Urinary bladder (tissue), 4 donors: ENCODE data around the gene CMTR1. TPM values are rescaled to one million over a fixed set of nuclear protein-coding genes. Genes with fewer than 3 reads are reported as not detected.

Experiments
- DNase-seq: peaks from one replicate; pipeline ENCODE4 v3.0.0-alpha.2; 2015; ENCODE audit errors: extremely low spot score
- H3K27ac ChIP-seq: one replicate; pipeline ENCODE4 v1.5.1; 2013; ENCODE audit warnings: low read depth, mild to moderate bottlenecking, moderate library complexity
- H3K36me3 ChIP-seq: one replicate; pipeline ENCODE4 v1.6.1; 2013; ENCODE audit warnings: mild to moderate bottlenecking, moderate library complexity; ENCODE audit not compliant: insufficient read depth
- H3K4me1 ChIP-seq: one replicate; pipeline ENCODE4 v1.6.1; 2013; ENCODE audit warnings: mild to moderate bottlenecking, moderate library complexity; ENCODE audit not compliant: insufficient read depth
- H3K4me3 ChIP-seq: one replicate; pipeline ENCODE4 v1.5.1; 2013; ENCODE audit warnings: low read depth, low read length
- whole genome bisulfite sequencing: extraction: QIAGEN DNeasy Blood & Tissue Kit; methylation state at CpG from one replicate; pipeline ENCODE4 v1.1.7; 2013; 5-methylcytosine and 5-hydroxymethylcytosine counted together
- polyA plus RNA-seq: library from polyadenylated mRNA; stranded (reverse); fragments of 200-250 nt; gene quantifications from one replicate; pipeline ENCODE4 v1.2.3, GENCODE V29; 2013
- total RNA-seq: library from RNA; depleted of rRNA; stranded (reverse); fragments of >200 nt; gene quantifications from one replicate; pipeline ENCODE4 v1.2.3, GENCODE V29; 2014
- donor health status: healthy with polysubstance abuse.
- donor health status: healthy.

The CMTR1 gene
- total and polyA plus RNA-seq, 2 donors: 26.0 to 32.3 TPM

DNA sequence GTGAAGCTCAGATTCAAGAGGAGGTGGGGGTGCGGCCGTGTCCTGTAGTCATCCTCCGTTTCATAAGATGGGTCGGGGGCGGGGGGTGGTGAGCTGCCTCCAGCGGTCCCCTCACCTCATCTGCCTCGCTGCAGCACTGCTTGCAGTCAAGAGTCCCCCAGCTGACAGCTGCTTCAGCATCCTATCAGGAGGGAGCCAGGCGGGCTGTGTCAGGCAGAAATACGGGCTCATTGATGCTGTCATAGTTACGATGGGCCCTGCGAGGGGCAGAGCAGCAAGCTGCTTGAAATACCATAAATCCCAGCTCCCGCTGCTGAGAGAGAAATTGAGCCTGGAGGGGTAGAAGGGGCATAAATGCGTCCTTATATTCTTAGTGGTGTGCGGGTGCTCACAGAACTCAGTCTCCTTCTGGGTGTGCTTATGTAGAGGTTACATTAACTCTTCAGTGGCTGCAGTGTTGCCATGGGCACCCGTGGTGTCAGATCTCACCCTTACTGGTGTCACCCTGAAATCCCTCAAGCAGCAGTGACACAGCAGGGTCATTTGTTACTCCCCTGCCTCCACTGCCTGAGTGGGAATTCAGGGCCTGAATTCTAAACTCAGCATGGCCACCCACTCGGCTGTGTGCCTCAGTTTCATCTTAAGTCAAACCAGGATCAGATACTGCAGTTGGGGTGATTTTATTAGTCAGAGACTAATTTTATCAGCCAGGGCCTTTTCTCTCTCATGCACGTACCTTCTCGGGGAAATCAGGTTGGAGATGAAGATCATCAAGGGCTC is 44.8 kb downstream of the CMTR1 start:
- no peak overlapping the region for H3K4me3 ChIP-seq
- no peak overlapping the region for H3K27ac ChIP-seq
- 76% methylated on average over 18 of the region's 18 CpGs for WGBS
- no peak for DNase-seq
- no peaks in the 10 kb centered on the region for H3K4me1 ChIP-seq
- peaks cover 6% of the 10 kb centered on the region for H3K36me3 ChIP-seq

DNA sequence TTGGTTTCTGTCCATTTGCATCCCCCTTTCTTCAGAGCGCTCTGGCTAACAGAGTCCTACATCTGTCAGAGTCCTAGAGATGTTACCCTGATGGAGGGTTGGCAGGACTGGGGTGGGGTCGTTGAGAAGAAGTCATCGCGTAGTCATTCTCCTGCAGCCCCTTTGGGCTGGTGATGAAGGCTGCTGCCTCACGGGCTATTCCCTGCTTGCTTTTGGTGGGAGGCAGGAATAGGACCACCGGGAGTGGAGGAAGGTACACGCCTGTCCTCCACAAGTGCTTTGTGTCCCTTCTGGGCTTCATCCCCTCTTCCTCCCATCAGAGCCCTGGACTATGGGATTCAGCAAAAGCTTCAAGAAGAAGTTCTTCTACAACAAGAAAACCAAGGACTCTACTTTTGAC is 45.8 kb downstream of the CMTR1 start:
- 91% methylated on average over 7 of the region's 7 CpGs for WGBS
- no peak for DNase-seq
- H3K36me3 ChIP-seq: peaks cover 6% of the 10 kb centered on the region

DNA sequence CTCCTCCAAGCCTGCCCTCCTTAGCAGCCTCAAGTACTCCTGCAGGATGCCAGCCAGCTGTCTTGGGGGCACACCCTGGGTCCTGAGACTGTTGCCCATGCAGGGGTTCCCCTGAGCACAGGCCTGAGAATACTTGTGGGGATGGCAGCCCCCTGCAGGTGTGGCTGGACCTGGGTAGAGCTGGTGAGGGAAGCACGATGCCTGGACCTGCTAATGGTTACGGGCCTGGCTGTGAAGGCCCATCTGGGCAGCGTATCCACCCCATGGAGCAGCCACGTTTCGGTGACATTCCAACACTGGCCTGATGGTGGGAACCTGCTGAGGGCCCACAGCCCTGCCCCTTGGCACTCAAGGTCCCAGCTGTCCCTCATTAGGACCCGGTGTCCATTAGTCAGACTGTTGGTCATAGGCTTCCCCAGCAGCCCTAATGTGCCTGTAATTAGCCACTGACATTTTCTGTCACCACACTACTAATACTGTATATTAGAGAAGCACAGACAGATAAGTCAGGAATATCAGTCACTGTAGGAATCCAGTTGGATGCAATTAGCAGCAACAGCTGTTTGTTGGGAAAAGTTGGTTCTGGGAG is 46.3 kb downstream of the CMTR1 start:
- Histone ChIP-seq H3K36me3 (peaks cover 5% of the 10 kb centered on the region), H3K27ac (no peak overlapping the region), H3K4me1 (no peaks in the 10 kb centered on the region), H3K4me3 (no peak overlapping the region)
- no peak for DNase-seq
- 85% methylated on average over 6 of the region's 6 CpGs for WGBS

More for the DNA sequence above, 45.8 kb downstream of the CMTR1 start:
- Histone ChIP-seq H3K4me3 (no peak overlapping the region), H3K27ac (no peak overlapping the region), H3K4me1 (no peaks in the 10 kb centered on the region)

DNA sequence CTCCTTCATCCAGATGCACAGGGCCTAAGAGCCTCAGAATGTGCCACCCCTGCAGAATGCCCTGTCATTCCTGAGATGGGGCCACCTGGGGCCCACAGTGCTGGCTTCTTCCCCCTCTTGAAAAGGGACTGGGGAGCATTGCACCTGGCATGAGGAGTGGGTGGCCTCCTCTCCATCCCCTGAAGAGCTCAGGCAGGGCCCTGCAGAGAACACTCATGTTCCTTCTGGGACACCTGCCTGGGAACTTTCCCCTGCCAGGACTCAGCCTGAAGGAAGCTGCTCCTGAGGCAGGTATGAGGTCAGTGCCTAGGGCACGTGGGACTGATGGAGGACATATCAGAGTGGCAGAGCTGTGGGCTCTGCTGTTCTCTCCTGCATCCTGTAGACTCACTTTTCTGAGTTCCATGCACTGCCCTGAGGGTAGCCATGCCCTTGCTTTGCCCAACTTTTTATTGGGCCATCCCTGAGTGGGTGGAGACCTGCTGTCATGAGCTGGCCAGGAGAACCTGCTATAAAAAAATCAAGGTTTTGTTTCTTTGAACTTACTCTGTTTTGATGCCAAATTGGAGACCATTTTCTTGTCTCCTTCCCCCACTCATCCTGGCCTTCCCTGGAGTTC is 47.2 kb downstream of the CMTR1 start:
- Histone ChIP-seq H3K27ac (no peak overlapping the region), H3K4me1 (no peaks in the 10 kb centered on the region), H3K36me3 (peaks cover 3% of the 10 kb centered on the region), H3K4me3 (no peak overlapping the region)
- 84% methylated on average over 1 of the region's 1 CpG for WGBS
- no peak for DNase-seq

DNA sequence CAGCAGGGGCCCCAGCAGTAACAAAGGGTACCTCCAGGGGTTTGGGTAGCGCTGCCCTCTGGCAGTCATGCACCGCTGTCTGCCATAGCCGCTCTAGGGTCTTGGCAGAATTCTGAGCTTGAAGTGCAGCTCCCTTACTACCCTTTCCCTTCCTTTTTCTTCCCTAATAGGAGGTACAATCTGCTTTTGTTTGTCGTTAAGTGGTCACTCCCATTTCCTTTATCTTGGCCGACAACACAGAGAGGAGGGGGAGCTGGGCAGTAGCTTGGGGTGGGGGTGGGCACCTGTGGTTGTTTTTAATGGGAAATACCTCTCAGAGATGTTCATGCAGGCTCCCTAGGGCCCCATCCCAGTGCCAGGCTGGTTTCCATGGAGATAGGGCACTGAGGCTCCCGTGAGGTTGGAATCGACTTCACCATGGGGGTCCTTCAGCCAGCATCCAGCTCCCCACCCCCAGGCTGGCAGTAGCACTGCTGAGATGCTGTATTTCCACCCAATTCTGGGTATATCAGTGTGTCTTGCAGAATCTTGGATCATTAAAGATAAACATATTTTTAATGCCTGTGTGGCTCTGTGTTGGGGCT is 48.0 kb downstream of the CMTR1 start:
- no peak for DNase-seq
- Histone ChIP-seq H3K36me3 (peaks cover 3% of the 10 kb centered on the region), H3K4me3 (no peak overlapping the region), H3K27ac (no peak overlapping the region), H3K4me1 (no peaks in the 10 kb centered on the region)
- 61% methylated on average over 7 of the region's 7 CpGs for WGBS

DNA sequence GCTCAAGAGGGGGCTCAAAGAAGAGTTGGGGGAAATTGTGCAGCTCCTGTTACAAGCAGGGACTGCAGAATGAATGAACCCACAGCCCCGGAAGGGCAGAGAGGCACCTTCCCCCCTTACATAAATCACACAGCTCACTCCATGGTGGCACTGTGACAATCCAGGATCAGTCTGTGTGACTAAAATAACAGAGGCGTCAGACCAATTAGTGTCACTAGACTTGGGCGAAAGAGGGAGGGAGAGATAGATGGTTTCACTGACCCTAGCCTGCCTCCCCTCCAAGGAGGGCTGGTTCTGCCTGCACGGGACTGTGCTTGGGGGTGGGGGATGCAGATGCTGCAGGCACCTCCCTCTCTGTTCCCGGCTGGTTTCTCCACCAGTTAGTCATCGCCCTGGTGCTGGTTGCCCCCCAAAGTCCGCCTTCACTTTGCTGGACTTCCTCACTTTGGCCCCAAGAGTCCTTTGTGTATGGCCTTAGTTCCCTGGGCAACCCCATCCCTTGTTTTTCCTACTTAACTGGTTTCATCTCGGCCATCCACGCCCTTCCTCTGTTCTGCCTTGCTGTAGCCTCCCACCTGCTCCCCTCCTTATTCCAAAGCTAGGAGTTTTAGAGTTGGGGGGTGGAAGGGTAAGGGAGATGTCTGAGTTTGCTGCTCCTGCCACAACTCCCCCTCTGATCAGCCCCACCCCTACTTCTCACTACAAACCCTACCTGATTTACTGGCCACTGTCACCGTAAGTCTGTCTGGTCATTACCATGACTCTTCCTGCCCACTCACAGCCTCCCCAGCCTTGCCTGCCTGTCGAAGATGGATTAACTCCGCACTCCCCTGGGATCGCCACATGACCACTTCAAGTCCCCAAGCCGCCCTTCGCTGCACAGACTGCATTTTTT is 48.9 kb downstream of the CMTR1 start:
- no peak overlapping the region for H3K27ac ChIP-seq
- no peak overlapping the region for H3K4me3 ChIP-seq
- peaks cover 3% of the 10 kb centered on the region for H3K36me3 ChIP-seq
- no peaks in the 10 kb centered on the region for H3K4me1 ChIP-seq
- no peak for DNase-seq
- WGBS: 69% methylated on average over 15 of the region's 15 CpGs

DNA sequence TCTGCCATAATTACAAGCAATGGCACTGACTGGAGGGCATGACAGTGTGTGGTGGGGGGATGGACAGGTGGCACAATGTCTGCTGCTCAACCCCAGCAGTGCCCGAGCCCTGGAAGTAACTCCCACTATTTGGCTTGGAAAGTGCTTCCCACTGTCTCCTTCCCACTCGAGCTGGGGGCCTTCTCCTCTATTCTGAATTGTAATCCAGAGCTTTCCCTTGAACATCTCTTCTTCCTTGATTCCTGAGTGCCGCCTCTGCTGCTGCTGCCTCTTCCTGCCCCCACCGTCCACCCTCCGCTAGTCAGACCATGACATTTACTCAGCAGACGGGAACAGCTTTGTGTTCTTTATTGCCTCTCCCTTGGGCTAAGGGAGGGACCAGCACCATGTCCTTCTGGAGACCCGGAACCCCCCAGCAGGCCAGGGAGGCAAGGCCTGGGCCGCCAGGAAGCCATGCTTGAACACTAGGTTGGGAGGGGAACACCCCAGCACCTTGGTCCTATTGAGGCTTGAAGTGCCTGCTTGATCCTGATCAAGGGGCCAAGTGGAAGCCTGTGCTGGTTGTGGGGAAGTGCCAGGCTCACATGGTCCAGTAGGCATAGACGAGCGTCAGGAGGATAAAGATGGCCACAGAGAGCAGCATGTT is 49.7 kb downstream of the CMTR1 start:
- Histone ChIP-seq H3K27ac (no peak overlapping the region), H3K4me1 (no peaks in the 10 kb centered on the region), H3K36me3 (peaks cover 3% of the 10 kb centered on the region), H3K4me3 (no peak overlapping the region)
- WGBS: 83% methylated on average over 10 of the region's 10 CpGs
- no peak for DNase-seq

DNA sequence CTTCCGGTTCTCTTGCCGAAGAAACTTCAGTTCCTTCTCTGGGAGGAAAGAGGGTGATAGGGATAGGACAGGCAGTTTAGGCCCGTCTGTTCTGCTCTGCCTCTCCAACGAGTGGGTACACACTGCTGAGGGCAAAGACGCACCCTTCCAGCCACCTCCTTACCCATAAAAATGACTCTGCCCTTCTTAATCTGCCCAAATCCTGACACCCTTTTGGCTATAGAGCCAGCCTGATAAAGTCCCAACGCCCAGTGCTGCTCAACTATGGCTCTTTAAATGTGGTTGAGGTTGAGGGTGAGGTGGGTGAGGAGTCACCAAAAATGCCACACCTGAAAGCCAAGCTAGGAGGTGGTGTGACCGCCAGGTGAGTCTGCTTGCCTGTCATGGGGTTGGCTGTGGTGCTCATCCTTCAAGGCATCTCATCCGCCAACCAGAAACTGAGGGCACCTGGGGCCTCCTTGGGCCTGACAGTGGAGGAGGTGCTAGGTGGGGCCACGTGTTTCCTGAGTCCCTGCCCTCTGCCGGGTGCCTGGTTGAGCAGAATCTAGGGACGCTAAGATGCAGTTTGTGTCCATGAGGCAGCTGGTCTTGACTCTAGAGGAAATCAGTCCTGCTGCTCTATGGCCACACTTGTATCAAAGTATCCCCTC is 50.4 kb downstream of the CMTR1 start:
- Histone ChIP-seq H3K27ac (no peak overlapping the region), H3K36me3 (peaks cover 3% of the 10 kb centered on the region)

DNA sequence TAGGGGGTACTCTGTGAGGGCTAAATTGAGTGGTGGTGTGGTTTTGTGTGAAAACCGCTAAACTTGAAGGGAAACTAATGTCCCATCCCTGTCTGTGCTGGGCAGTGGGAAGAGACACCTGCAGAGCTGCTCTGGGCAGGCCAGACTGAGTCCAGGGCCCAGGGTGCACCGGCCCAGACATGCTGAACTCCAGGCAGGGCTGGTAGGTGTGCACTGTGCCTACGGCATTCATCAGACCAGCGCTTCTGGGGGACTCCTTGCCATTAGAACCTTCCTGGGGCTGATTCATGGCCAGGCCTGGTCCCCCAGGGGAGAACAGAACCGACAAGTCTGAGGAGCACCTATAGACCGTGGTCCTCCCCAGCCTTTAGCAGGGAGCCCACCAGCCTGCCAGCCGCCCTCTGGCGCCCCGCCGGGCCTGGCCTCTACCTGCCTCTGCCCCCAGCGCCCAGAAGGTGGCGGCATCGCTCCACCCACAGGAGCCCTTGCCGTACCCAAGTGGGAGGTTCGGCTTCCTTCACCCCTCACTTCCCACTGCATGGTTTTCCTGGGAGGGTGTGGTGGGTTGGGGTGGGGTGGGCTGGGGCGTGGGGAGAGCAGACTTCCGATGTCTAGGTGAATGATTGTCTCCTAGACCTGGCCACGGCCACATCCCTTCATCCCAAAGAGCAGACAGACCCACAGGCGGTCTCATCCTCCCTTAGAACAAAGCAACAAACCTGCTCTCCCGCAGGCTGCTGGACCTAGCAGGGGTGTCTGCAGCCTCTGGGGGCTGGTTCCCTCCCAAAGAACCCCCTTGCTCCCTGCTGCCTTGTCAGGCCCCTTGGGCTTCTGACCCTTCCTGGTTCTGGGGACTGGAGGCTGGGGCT is 51.1 kb downstream of the CMTR1 start:
- DNase-seq: no peak

More for the DNA sequence above, 50.4 kb downstream of the CMTR1 start:
- H3K4me1 ChIP-seq: no peaks in the 10 kb centered on the region
- no peak overlapping the region for H3K4me3 ChIP-seq
- DNase-seq: no peak
- 86% methylated on average over 11 of the region's 11 CpGs for WGBS

DNA sequence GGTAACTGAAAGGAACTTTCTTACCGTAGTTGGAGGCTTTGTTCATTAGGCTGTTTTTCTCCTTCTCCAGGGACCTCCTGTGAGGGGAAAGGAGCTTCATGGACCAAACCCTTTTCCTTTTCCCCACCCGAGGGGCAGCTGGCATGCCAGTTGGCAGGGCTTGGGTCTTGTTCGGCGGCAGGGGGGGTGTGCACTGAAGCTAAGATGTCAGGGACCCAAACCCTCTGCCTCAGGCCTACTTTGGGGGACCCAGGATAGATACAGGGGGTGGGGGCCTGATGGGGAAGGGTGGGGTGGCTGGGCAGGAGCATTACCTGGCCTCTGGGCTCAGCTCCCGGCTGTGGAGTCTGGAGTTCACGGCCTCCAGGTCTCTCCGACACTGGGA is 51.8 kb downstream of the CMTR1 start:
- WGBS: 90% methylated on average over 7 of the region's 7 CpGs
- no peaks in the 10 kb centered on the region for H3K36me3 ChIP-seq
- H3K4me3 ChIP-seq: no peak overlapping the region
- DNase-seq: no peak
- no peak overlapping the region for H3K27ac ChIP-seq
- H3K4me1 ChIP-seq: no peaks in the 10 kb centered on the region

More for the DNA sequence above, 51.1 kb downstream of the CMTR1 start:
- H3K27ac ChIP-seq: no peak overlapping the region
- WGBS: 49% methylated on average over 20 of the region's 20 CpGs
- no peaks in the 10 kb centered on the region for H3K4me1 ChIP-seq
- peaks cover 1% of the 10 kb centered on the region for H3K36me3 ChIP-seq
- H3K4me3 ChIP-seq: no peak overlapping the region

DNA sequence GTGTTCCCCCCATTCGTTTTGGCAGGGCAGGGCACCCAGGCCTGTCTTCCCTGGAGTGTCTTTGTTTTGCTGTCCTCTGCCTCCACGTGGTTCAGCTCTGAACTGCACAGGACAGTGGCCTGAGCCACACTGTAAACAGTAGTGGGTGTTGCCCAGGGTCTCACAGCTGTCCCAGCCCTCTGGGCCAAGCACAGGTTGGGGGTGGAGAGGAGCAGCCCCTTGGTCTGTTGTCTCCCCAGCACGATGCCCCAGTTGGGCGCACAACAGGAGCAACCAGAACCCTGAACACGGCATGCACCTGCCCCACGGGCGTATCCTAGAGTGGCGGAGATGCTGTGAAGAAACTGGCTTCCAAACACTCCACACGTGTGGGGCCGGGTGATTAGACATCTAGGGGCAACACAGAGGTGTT is 52.3 kb downstream of the CMTR1 start:
- Histone ChIP-seq H3K36me3 (no peaks in the 10 kb centered on the region), H3K27ac (no peak overlapping the region), H3K4me3 (no peak overlapping the region), H3K4me1 (no peaks in the 10 kb centered on the region)
- no peak for DNase-seq
- 79% methylated on average over 10 of the region's 10 CpGs for WGBS
